IMR-90 (cell line): Measurements from ENCODE around the gene CCNA2. TPM values are rescaled to one million over a fixed set of nuclear protein-coding genes. Genes with fewer than 3 reads are reported as not detected.

Source experiments
- polyA plus RNA-seq, 3 experiments: library from polyadenylated mRNA; depleted of rRNA; stranded (reverse); fragments of >200 nt; gene quantifications; 2 replicates each; pipeline ENCODE4 v1.2.3, GENCODE V29; 2012; ENCODE audit warnings: low replicate concordance in 1 of 3
- total RNA-seq: library from RNA; depleted of rRNA; stranded (reverse); fragments of >200 nt; gene quantifications from 2 replicates; pipeline ENCODE4 v1.2.3, GENCODE V29; 2012; rRNA removed

The CCNA2 gene
- total and polyA plus RNA-seq, 2 of the 4 experiments (the other 2 are of a cell fraction), result 22.8 to 54.3 TPM

Other genes starting within 250 kb of the CCNA2 start
- 780 and 1,163 TPM in 2 replicates for gene ANXA5, start 126.9 kb downstream of the CCNA2 start, total RNA-seq
- 1,191 and 1,448 TPM in 2 replicates for gene ANXA5, start 126.9 kb downstream of the CCNA2 start, polyA plus RNA-seq (2012; rRNA removed)
- gene SMIM43, start 58.7 kb downstream of the CCNA2 start, total RNA-seq, result 1.4 TPM in 2 replicates
- gene SMIM43, start 58.7 kb downstream of the CCNA2 start, polyA plus RNA-seq (2012; rRNA removed), result 2.0 and 2.8 TPM in 2 replicates
- 47.5 and 85.8 TPM in 2 replicates for gene EXOSC9, start 22.6 kb downstream of the CCNA2 start, total RNA-seq
- gene EXOSC9, start 22.6 kb downstream of the CCNA2 start, polyA plus RNA-seq (2012; rRNA removed), result 27.3 and 34.7 TPM in 2 replicates
- 29.4 and 32.3 TPM in 2 replicates for gene BBS7, start 46.6 kb upstream of the CCNA2 start, total RNA-seq
- 18.3 and 23.0 TPM in 2 replicates for gene BBS7, start 46.6 kb upstream of the CCNA2 start, polyA plus RNA-seq (2012; rRNA removed)
- 2.5 and 2.7 TPM in 2 replicates for gene TRPC3, start 128.2 kb upstream of the CCNA2 start, total RNA-seq
- 1.1 and 1.2 TPM in 2 replicates for gene TRPC3, start 128.2 kb upstream of the CCNA2 start, polyA plus RNA-seq (2012; rRNA removed)